SHP77 (cell line): ENCODE results near the gene ANKRD40CL.

Experiments used
- DNase-seq, 2 experiments: peaks; one replicate each; lab custom pipeline; 2025; lab: John Stamatoyannopoulos, UW

ANKRD40CL gene

DNA sequence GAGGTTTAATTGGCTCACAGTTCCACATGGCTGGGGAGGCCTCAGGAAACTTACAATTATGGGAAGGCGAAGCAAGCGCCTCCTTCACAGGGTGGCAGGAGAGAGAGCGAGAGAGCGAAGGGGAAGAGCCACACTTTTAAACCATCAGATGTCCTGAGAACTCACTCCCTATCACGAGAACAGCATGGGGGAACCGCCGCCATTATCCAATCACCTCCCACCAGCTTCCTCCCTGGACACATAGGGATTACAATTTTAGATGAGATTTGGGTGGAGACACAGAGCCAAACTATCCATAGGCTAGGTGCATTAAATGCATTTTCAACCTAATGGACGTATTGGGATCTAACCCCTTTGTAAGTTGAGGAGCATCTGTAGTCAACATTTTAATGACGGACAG lies 54.7 kb downstream of the ANKRD40CL start:
- no peak for DNase-seq
